ENCODE data around the gene TTC3.

- no peak for TF ChIP-seq CTCF (IDR thresholded peaks at IDR 0.05; ENCODE audit: poor library complexity)
- TF ChIP-seq EZH2 (IDR thresholded peaks at IDR 0.05; ENCODE audit: borderline replicate concordance), result no peak
Observed at GRCh38 chr21:37220433-37220980, 147.5 kb downstream of the TTC3 start.
